Measurements from ENCODE around the gene RFT1. TPM values are rescaled to one million over a fixed set of nuclear protein-coding genes. Genes with fewer than 3 reads are reported as not detected.

The RFT1 gene
- total and polyA plus RNA-seq, 2 of the 13 experiments (the other 11 are each of a cell fraction or from before 2014, with no cell fraction given), result 23.2 to 37.0 TPM

DNA sequence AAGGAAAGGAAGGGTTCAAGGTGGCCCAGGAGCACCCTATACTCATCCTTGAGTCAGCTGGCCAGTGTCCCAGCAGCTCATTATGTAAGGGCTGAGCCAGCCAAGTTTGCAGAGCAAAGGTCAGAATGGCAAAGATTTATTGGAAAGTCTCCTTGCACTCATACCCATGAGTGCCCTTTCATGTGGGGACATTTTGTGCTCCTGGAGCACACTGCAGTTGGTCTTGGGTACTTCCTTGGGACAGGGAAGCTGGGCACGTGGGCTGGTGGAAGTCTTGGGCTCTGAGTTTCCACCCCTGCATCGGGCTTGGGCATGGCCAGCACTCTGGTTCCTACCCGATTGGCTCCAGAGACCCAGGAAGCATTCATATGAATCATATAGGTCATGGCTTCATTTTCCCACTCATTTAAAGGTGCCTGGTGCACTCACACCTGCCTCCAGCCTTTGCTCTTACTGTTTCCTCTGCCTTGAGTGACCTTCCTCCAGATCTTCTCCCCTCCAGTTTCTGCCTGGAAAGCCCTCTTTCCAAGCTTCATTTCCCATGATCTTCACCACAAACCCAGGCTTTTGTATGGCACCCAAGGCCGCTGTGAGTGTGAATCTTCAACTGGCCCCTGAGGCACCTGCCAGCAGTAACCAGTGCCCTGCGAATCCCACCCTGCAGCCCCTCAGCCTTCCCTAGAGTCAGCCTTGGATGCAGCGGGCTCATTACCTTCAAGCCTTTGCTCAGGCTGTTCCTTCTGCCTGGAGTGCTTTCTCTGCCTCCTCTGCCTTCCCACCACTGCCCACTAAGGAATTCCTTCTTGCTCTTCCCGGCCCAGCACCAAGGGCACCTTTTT lies 20.2 kb upstream of the RFT1 start (continued):
- TF ChIP-seq ZNF713 (CRISPR knock-in tag; IDR thresholded peaks at IDR 0.05) (no peak), RELA (CRISPR knock-in tag; IDR thresholded peaks at IDR 0.05) (no peak), MZF1 (CRISPR knock-in tag; IDR thresholded peaks at IDR 0.05; ENCODE audit: borderline replicate concordance) (no peak), SETDB1 (CRISPR knock-in tag; IDR thresholded peaks at IDR 0.05; ENCODE audit: borderline replicate concordance) (no peak)
- TF ChIP-seq, protein P1, sequence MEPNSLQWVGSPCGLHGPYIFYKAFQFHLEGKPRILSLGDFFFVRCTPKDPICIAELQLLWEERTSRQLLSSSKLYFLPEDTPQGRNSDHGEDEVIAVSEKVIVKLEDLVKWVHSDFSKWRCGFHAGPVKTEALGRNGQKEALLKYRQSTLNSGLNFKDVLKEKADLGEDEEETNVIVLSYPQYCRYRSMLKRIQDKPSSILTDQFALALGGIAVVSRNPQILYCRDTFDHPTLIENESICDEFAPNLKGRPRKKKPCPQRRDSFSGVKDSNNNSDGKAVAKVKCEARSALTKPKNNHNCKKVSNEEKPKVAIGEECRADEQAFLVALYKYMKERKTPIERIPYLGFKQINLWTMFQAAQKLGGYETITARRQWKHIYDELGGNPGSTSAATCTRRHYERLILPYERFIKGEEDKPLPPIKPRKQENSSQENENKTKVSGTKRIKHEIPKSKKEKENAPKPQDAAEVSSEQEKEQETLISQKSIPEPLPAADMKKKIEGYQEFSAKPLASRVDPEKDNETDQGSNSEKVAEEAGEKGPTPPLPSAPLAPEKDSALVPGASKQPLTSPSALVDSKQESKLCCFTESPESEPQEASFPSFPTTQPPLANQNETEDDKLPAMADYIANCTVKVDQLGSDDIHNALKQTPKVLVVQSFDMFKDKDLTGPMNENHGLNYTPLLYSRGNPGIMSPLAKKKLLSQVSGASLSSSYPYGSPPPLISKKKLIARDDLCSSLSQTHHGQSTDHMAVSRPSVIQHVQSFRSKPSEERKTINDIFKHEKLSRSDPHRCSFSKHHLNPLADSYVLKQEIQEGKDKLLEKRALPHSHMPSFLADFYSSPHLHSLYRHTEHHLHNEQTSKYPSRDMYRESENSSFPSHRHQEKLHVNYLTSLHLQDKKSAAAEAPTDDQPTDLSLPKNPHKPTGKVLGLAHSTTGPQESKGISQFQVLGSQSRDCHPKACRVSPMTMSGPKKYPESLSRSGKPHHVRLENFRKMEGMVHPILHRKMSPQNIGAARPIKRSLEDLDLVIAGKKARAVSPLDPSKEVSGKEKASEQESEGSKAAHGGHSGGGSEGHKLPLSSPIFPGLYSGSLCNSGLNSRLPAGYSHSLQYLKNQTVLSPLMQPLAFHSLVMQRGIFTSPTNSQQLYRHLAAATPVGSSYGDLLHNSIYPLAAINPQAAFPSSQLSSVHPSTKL (CRISPR knock-in tag; IDR thresholded peaks at IDR 0.05), result peak; percentile 57

DNA sequence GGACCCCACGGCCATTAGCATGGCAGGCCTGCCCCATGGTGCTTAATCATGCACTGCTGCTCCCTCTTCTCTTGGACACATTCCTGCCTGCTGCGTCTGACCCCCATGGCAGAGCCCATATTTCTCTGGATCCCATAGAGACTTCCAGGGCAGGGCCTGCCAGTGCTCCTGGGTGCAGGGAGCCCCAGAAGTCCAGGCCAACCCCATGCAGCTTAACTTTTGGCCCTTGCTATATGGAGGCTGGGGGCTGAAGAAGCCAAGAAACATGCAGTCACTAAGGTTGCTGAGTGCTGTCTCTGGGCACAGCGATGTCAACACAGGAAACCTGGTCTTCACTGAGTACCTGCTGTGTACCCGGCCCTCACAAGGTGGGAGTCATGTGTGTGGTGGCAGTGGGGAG lies 19.5 kb upstream of the RFT1 start:
- Histone ChIP-seq H3K9ac (ENCODE audit: insufficient read depth, low read depth, low read length) (no peak overlapping the region), H3K27ac (ENCODE audit: extremely low read length, insufficient read depth, low read length) (no peak overlapping the region), H3K27me3 (ENCODE audit: control insufficient read depth in 1 of 2, insufficient read depth in 2 of 2, low read length in 2 of 2) (peaks cover 2 to 58% of the 10 kb centered on the region in 2 experiments; a peak in 4 of 5 replicates), H4K20me1 (ENCODE audit: insufficient read depth, low read length) (no peaks in the 10 kb centered on the region), H3K9me3 (ENCODE audit: low read length) (no peaks in the 10 kb centered on the region), H3K4me1 (ENCODE audit: insufficient read depth, low read length) (peaks cover 65% of the 10 kb centered on the region), H3K79me2 (ENCODE audit: insufficient read depth, low read length) (no peaks in the 10 kb centered on the region), H3K36me3 (replicated peaks in 1 of 2; ENCODE audit: control insufficient read depth in 1 of 2, insufficient read depth in 2 of 2, low read length in 2 of 2) (no peaks in the 10 kb centered on the region), H3K4me3 (replicated peaks in 1 of 3; ENCODE audit: insufficient read depth in 1 of 3, low read depth in 2 of 3, low read length in 3 of 3) (no peak overlapping the region), H2AFZ (ENCODE audit: low read length) (no peak overlapping the region), H3K4me2 (ENCODE audit: low read depth, low read length) (no peak overlapping the region)
- POLR2A ChIA-PET, result interaction anchor here (1.0 to 2.6 kb wide), 4 partner anchors 10 to 20 kb away, joined by 3 to 31 read pairs (median 9); partner anchors contain the start of gene PRKCD
- DNase-seq (ENCODE audit: low spot score), result no peak
- TF ChIP-seq, protein P2, sequence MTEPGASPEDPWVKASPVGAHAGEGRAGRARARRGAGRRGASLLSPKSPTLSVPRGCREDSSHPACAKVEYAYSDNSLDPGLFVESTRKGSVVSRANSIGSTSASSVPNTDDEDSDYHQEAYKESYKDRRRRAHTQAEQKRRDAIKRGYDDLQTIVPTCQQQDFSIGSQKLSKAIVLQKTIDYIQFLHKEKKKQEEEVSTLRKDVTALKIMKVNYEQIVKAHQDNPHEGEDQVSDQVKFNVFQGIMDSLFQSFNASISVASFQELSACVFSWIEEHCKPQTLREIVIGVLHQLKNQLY (CRISPR knock-in tag; IDR thresholded peaks at IDR 0.05), result no peak
- TF ChIP-seq, protein P3, sequence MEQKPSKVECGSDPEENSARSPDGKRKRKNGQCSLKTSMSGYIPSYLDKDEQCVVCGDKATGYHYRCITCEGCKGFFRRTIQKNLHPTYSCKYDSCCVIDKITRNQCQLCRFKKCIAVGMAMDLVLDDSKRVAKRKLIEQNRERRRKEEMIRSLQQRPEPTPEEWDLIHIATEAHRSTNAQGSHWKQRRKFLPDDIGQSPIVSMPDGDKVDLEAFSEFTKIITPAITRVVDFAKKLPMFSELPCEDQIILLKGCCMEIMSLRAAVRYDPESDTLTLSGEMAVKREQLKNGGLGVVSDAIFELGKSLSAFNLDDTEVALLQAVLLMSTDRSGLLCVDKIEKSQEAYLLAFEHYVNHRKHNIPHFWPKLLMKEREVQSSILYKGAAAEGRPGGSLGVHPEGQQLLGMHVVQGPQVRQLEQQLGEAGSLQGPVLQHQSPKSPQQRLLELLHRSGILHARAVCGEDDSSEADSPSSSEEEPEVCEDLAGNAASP (CRISPR knock-in tag; IDR thresholded peaks at IDR 0.05; ENCODE audit: borderline replicate concordance), result no peak
- TF ChIP-seq HNF4G (IDR thresholded peaks at IDR 0.05; ENCODE audit: borderline replicate concordance, low read depth, low read length) (no peak), HNF4G (CRISPR knock-in tag; IDR thresholded peaks at IDR 0.05; ENCODE audit: borderline replicate concordance, low read depth) (0 out of 2 replicates have a peak, but pooled peaks have one; percentile 12)
- 34% methylated on average over 4 of the region's 4 CpGs for WGBS (ENCODE audit: low lambda C conversion rate)
- CTCF ChIA-PET (ENCODE audit: low intra/inter-chr PET ratio, low total read pairs), result no interaction called here
- no peak for ATAC-seq
- no peak for FAIRE-seq
- intact Hi-C loops (cut with micrococcal nuclease; ENCODE audit: unreplicated experiment), result no loop called here
- in situ Hi-C loops (cut with HindIII; ENCODE audit: extremely low pct_ligation_motif_present, low pct_unique_long_range_greater_than_20kb), result no loop called here
- no TSS peak for BruUV-seq (replicated peaks)
